T-helper 9 cell (primary cell): ENCODE data around the gene SMIM34.
"Not testable (repeated sequence)": the region's sequence is repeated elsewhere in the genome, so short reads cannot be mapped to it uniquely, and the experiment has no call there.

Source experiments
- DNase-seq: peaks from one replicate; pipeline ENCODE4 v3.0.0-alpha.2; 2020
- total RNA-seq, 2 donors: gene quantifications; one replicate each; lab custom pipeline; 2026; lab: John Stamatoyannopoulos, UW

Gene SMIM34, protein sequence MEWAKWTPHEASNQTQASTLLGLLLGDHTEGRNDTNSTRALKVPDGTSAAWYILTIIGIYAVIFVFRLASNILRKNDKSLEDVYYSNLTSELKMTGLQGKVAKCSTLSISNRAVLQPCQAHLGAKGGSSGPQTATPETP
- 0 reads per million in 2 donors for total RNA-seq

GRCh38 chr21:34423805-34424204, at the start of gene SMIM34:
Gene SMIM34 (minus strand): TSS chr21:34423951. CDS start chr21:34423839, 112 bp downstream.
- not testable (repeated sequence) for DNase-seq

DNA sequence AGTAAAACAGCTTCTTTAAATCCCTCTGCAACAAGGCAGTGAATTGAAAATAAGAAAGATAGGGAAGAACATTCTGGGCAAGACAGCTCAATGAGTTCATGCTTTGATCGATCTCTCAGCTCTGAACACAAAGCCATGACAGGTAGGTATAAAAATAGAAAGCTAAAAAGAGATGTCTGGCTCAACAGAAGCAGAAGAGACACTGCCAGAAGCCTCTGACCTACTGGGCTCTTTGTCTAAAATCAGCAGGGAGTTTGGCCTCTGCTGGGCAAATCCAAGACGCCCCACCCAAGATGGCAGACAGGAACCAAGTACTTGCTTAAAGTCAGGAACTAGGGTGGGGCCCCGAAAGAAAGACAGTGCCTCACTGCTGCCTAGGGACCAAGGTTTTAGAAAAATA, 43.6 kb upstream of the SMIM34 start:
- not testable (repeated sequence) for DNase-seq

DNA sequence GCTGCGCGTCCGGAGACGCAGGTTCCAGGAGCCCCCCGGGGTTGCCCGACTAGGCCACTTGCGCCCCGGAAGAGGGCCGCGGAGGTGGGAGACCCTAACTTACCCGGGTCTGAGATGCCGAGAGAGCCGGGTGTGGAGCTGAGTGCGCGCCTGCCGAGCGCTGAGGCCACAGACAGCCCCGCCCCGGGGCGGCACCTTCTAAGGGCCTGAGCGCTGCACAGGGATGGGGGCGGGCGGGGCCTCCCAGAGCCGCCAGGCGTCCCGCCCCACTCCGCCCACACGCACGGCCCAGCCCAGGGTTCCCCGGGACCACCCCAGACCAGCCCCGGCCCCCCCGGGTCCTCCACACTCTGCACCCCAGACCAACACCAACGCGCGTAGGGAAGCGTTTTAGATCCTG, 35.7 kb upstream of the SMIM34 start:
- DNase-seq, result not testable (repeated sequence)

DNA sequence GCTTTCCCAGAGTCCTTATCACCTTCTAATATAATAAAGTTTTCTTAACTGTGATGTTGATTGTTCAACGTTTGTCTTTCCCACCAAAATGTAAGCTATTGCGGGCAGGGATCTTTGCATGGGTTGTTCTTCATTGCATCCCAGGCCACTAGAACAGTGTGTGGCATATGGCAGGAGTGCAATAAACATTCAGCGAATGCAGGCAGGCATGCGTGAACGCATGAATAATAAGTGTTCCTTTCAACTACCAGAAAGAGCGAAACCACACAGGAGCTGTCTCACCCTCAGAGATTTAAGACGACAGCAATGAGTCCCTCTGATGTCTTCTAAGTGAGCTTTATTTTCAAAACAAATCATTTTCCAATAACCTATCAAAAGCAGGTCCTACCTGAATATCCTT, 34.5 kb upstream of the SMIM34 start:
- not testable (repeated sequence) for DNase-seq

DNA sequence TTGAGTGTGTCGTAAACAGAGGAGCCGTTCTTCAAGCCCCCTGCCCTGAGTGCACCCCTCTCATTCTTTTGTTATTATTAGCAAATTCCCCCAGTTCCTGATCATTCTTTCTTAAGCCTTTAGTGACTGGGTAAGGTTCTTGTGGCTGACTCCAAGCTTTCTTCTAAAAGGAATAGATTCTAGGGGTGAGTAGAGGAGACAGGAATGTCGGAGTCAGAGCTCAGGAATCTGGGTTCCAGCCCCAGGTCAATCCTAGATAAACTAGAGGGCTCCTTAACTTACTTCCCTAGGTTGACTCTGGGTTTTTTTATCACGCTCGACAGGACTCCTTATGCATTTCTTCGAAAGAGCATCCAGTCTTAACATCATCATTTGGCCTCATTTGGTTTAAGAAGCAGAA, 32.4 kb upstream of the SMIM34 start:
- not testable (repeated sequence) for DNase-seq

- DNase-seq, result not testable (repeated sequence)
These were observed 31.9 kb upstream of the SMIM34 start for GRCh38 chr21:34455628-34456027.

DNA sequence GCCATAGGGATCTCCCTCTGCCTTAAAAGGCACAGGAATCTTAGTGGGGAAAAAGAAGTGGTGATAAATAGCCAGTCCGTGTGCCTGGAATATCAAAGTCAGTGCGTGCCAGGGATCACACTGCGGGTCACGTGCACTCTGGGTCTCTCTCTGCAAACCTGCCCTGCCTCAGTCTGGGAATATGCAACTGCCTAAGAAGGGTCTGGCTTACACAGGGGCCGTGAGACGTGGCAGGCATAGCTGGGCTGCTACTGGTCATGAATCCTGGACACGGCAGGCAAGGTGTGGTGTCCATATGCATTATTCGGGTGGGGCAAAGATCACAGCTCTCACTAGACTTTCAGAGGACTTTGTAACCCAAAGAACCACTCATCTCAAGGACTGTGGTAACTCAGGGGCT, 23.3 kb upstream of the SMIM34 start:
- not testable (repeated sequence) for DNase-seq

GRCh38 chr21:34443486-34443885, 19.7 kb upstream of the SMIM34 start:
- not testable (repeated sequence) for DNase-seq

DNA sequence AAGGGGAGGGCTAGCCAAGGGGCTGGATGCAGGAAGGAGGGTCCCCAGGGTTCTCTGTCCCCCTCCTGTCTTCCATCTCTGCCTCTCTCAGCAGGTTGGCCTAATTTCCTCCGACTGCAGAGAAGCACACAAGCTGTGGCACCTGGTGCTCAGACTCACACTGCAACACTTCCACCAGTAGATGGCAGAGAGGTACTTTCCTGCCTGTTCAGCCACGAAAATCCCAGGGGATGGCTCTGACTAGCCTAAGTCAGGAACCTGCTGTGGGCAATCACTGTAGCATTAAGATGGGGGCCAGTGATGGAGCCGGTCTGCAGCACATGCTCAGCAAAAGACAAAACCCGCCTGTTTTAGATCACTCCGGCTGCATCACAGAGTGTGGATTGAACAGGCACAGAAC, 6.0 kb upstream of the SMIM34 start:
- not testable (repeated sequence) for DNase-seq

- not testable (repeated sequence) for DNase-seq
These were observed 4.7 kb upstream of the SMIM34 start for GRCh38 chr21:34428441-34428840.

GRCh38 chr21:34427339-34427738, 3.6 kb upstream of the SMIM34 start:
- DNase-seq, result not testable (repeated sequence)

GRCh38 chr21:34417448-34418077, 6.2 kb downstream of the SMIM34 start:
- DNase-seq, result not testable (repeated sequence)

DNA sequence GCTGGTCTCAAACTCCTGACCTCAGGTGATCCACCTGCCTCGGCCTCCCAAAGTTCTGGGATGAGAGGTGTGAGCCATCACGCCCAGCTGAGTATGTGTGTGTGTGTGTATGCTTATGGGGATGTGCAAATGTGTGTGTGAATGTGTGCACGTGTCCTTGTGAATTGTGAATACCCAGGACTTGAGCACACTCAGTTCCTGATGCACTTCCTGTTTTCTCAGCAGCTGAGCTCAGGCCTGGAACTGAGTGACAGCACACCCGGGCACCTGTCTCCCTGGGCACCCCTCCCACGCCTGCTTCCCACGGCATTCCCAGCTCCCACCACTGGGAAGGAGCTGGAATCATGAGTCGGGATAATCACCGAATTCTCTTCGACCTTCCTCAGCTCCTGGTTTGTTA, 16.5 kb downstream of the SMIM34 start:
- not testable (repeated sequence) for DNase-seq

DNA sequence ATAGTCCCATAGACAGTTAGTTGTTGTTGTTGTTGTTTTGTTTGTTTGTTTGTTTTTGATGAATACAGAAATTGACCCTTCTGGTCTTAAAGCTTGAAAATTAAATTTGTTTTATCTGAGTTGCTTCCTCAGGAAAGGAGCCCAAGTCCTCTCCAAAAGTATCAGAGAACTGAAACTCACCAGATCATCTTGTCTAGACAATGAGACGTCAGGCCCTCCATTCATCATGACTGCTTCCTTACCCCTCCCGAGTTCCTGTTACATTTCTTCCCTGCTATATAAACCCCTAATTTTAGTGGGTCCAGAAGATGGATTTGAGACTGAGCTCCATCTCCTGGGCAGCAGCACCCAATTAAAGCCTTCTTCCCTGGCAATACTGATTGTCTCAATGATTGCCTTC, 17.1 kb downstream of the SMIM34 start:
- DNase-seq, result not testable (repeated sequence)

DNA sequence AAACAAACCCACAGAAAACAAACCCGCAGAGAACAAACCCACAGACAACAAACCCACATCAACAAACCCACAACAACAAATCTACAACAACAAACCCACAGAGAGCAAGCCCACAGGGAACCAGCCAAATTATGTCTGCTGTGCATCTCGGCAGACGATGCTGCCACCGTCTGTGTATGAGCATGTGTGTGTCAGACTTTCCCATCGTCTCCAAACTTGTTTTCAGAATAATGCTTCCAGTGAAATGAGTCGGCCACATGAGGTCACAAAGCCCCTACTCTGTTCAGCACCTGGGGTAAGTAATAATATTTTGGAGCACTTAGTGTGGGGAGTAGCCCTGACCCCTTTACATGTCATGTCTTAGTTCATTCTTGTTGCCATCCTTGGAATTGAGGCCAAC, 17.6 kb downstream of the SMIM34 start:
- not testable (repeated sequence) for DNase-seq

GRCh38 chr21:34405686-34406085, 18.1 kb downstream of the SMIM34 start:
- DNase-seq, result not testable (repeated sequence)

DNA sequence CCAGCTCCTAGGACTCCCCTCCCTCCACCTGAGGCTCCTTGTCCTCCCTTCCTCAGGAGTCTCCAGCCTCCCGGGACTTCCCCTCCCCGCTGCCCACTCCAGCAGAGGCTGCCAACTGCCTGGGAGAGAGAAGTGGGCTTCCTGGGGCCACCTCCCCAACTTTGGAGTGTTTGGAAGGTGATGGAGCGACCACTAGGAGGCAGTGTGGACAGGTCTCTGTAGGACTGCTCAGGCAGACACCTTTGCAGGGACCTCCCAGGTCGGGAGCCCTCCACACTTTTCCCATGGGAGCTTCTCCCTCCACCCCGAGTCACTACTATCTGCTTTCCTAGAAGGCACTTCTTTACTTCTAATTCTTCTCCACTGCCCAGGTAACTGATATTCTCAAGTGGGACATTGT, 19.0 kb downstream of the SMIM34 start:
- DNase-seq, result not testable (repeated sequence)

DNA sequence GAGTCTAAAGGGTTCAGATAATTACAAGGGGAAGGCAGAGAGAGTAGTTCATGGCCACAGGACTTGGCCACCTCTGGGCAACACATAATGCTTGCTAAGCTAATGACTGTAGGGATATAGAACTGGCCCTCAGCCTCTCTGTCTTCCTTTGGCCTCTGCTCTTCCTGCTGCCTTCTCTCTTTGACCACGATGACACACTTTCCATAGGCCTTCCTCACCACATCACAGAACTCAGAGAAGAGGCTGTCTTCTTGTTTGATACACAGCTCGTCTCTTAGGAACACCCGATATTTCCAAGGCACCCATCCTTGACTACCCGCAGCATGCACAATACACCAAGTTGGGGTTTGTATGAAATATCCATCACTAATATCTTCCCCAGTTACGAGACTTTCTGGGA, 23.2 kb downstream of the SMIM34 start:
- not testable (repeated sequence) for DNase-seq

- not testable (repeated sequence) for DNase-seq
These were observed 39.9 kb downstream of the SMIM34 start for GRCh38 chr21:34383724-34384415.

DNA sequence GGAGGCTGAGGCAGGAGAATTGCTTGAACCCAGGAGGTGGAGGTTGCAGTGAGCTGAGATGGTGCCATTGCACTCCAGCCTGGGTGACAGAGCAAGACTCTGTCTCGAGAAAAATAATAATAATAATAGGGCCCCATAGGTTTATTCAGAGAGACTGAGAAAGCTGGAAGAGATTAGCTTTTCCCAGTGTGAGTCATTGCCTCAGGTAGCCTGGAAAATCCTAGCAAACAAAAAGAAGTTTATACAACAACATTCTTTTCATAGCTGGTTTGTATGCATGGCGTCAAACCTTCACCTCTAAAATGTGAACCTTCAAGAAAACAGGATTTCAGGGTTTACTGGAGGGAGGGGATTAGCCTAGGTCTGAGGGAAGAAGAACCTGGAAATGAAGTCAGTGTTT, 40.6 kb downstream of the SMIM34 start:
- DNase-seq, result not testable (repeated sequence)

- DNase-seq, result not testable (repeated sequence)
These were observed 48.2 kb downstream of the SMIM34 start for GRCh38 chr21:34375619-34375972.

- DNase-seq, result not testable (repeated sequence)
These were observed 48.7 kb downstream of the SMIM34 start, which contains the start of gene SMIM11 for GRCh38 chr21:34374940-34375618. Gene SMIM11 (plus strand): TSS chr21:34375507. CDS start chr21:34379505, 3,998 bp downstream.

DNA sequence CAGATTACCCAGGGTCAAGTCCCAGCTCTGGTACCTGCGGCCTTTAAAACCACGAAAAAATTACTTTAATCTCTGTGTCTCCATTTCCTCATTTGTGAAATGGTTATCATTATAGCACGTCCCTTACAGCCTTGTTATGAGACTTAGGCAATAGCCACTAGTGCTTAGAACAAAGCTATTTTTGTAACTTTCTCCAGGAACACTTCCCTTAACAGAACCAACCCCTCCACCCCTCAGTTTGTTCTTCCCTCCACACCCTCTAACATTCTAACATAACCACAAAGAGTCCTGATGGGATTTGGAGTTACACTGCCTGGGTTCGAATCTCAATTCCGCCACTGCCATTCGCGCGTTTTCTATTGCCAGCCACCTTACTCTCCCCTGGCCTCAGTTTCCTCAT, 49.3 kb downstream of the SMIM34 start:
- not testable (repeated sequence) for DNase-seq
